HUES6 (cell line): Measurements from ENCODE around the gene EPB41L3.
A peak's percentile ranks its signal among the peaks of the same experiment; 100 is the strongest.

Source experiments
- H3K27ac ChIP-seq: 2 replicates; pipeline ENCODE4 v1.7.0; 2013; ENCODE audit warnings: low read depth, mild to moderate bottlenecking, low read length, inconsistent platforms
- H3K27me3 ChIP-seq: 2 replicates; pipeline ENCODE4 v1.6.1; 2013; ENCODE audit warnings: low read length; ENCODE audit not compliant: control insufficient read depth, insufficient read depth
- H3K36me3 ChIP-seq: 2 replicates; pipeline ENCODE4 v1.6.1; 2013; ENCODE audit warnings: low read length; ENCODE audit not compliant: control insufficient read depth, insufficient read depth
- H3K4me1 ChIP-seq: 2 replicates; pipeline ENCODE4 v1.6.1; 2013; ENCODE audit warnings: low read length; ENCODE audit not compliant: control insufficient read depth, insufficient read depth
- H3K4me3 ChIP-seq: 2 replicates; pipeline ENCODE4 v1.5.1; 2013; ENCODE audit warnings: low read depth, low read length
- H3K9ac ChIP-seq: one replicate; pipeline ENCODE4 v1.6.1; 2013; ENCODE audit warnings: mild to moderate bottlenecking, low read length
- H3K9me3 ChIP-seq: 2 replicates; pipeline ENCODE4 v1.6.1; 2013; ENCODE audit warnings: low read depth, low read length; ENCODE audit not compliant: control insufficient read depth, insufficient read depth

The EPB41L3 gene

DNA sequence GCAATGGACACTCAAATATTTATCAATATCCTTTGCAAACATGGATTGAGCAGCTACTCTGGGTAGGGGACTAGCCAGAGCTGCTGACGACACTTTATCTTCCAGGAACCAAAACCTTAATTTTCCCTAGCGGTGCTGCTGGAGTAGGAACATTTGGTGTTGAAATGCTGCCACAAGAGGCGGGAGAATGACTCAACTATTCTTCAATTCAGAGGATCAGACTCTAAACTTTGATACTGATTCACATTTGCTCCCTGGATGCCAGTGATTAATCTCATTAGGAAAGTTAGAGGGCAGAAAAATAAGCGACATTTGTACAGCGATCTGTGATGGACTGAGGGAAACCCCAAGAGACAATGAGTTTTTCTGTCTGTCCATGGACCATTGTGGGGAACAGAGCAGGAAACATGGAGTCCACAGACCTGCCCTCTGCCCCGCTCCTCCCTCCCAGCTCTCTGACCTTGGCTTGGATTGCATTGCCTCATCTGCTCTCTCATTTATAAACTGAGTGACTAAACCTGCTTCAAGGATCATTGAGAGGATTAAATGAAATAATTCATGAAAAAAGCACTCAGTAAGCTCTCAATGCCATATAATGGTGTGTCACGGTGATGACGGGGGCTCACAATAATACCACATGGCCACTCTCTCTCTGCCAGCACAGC is 12.6 kb upstream of the EPB41L3 start:
- H3K4me1 ChIP-seq, result no peaks in the 10 kb centered on the region
- H3K36me3 ChIP-seq, result no peaks in the 10 kb centered on the region
- no peak overlapping the region for H3K4me3 ChIP-seq
- H3K9ac ChIP-seq, result no peak overlapping the region
- no peaks in the 10 kb centered on the region for H3K9me3 ChIP-seq
- H3K27ac ChIP-seq, result no peak overlapping the region
- no peaks in the 10 kb centered on the region for H3K27me3 ChIP-seq

- H3K9me3 ChIP-seq, result no peaks in the 10 kb centered on the region
- H3K9ac ChIP-seq, result no peak overlapping the region
- H3K36me3 ChIP-seq, result no peaks in the 10 kb centered on the region
- no peaks in the 10 kb centered on the region for H3K4me1 ChIP-seq
- H3K27ac ChIP-seq, result no peak overlapping the region
- no peak overlapping the region for H3K4me3 ChIP-seq
- no peaks in the 10 kb centered on the region for H3K27me3 ChIP-seq
Observed at GRCh38 chr18:5554629-5555028, 10.8 kb upstream of the EPB41L3 start.

DNA sequence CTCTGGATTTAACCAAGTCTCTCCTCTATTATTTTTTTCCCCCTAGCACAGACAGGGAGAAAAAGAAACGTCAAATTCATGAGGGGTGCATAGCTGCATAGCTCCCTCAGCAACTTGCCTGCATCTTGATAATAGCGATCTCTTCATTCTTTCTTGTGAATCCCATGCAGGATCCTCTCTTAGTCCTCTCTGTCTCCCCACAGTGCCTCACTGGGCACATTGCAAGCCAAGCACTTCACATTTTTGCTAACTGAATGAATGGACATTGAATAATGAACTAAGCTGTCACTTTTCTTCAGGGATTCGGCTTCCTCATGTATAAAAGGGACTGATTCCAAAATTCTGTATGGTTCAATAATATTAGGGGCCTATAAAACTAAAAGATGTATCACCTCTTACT is 2.9 kb upstream of the EPB41L3 start:
- H3K9me3 ChIP-seq, result no peaks in the 10 kb centered on the region
- H3K9ac ChIP-seq, result no peak overlapping the region
- H3K4me3 ChIP-seq, result no peak overlapping the region
- peaks cover 5% of the 10 kb centered on the region; the same call in 1 of the 2 replicates for H3K4me1 ChIP-seq
- H3K36me3 ChIP-seq, result no peaks in the 10 kb centered on the region
- no peak overlapping the region for H3K27ac ChIP-seq
- H3K27me3 ChIP-seq, result peaks cover 15% of the 10 kb centered on the region

DNA sequence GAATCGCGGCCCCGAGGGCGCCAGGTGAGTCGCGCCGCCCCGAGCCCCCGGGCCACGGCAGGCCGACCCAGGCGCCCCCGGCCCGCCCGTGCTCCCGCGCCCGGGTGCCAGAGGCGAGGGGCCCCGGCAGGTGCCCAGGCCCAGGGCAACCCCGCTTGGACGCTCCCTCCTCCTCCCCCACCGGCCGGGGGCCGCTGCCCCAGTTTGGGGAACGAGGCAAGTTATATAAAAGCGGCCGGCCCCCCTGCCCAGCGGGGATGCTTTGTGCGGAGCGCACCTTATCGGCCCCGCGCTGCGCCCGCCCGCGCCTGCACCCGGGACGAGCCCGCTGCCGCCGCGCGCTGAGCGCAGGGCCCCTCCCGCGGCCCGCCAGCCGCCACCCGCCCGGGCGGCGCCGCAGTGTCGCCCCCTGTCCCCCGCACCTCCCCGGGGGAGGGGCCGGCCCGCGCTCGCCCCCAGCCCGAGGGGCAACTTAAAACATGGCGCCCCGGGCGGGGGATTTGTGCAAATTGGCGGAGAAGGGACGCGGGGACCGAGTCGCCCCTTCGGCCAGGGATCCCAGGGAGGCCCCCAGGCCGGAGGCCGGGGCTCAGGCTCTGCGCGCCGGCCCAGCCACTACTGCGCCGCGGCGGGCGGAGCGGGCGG is 639 bp downstream of the EPB41L3 start:
- Histone ChIP-seq H3K4me3 (peak overlapping the region; percentile 70), H3K4me1 (peaks cover 11% of the 10 kb centered on the region), H3K27ac (no peak overlapping the region), H3K9ac (peak overlapping the region; percentile 42), H3K36me3 (no peaks in the 10 kb centered on the region), H3K27me3 (peaks cover 17% of the 10 kb centered on the region), H3K9me3 (no peaks in the 10 kb centered on the region)

- Histone ChIP-seq H3K27me3 (peaks cover 17% of the 10 kb centered on the region), H3K4me1 (peaks cover 11% of the 10 kb centered on the region), H3K9ac (peak overlapping the region; percentile 42), H3K36me3 (no peaks in the 10 kb centered on the region), H3K4me3 (peak overlapping the region; percentile 70), H3K9me3 (no peaks in the 10 kb centered on the region), H3K27ac (no peak overlapping the region)
Observed at GRCh38 chr18:5542515-5543035, 1.2 kb downstream of the EPB41L3 start.

DNA sequence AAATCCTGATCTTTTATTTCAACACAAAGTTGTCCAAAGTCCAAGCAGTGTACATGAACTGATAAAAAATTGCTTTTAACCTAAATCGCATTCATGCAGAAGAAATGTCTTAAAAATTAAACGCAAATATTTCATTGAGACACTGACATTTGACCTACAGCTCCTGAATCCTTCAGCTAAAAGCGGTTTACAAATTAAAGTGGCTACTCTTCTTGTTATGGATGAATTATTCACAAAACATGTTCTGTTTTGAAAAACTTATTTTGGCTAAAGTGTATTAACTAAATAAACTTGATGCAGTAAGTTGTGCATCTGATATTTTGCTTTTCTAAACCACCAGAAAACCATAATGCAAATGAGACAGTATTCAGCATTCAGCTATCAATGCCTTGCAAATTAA is 2.2 kb downstream of the EPB41L3 start:
- no peaks in the 10 kb centered on the region for H3K36me3 ChIP-seq
- H3K4me1 ChIP-seq, result peaks cover 11% of the 10 kb centered on the region
- 0 out of 2 replicates have a peak overlapping the region, but pooled peaks have one; percentile 70 for H3K4me3 ChIP-seq
- no peak overlapping the region for H3K9ac ChIP-seq
- H3K27ac ChIP-seq, result no peak overlapping the region
- H3K9me3 ChIP-seq, result no peaks in the 10 kb centered on the region
- peaks cover 17% of the 10 kb centered on the region for H3K27me3 ChIP-seq

- Histone ChIP-seq H3K4me1 (peaks cover 11% of the 10 kb centered on the region), H3K9ac (no peak overlapping the region), H3K27me3 (peaks cover 15% of the 10 kb centered on the region), H3K4me3 (no peak overlapping the region), H3K27ac (no peak overlapping the region), H3K9me3 (no peaks in the 10 kb centered on the region), H3K36me3 (no peaks in the 10 kb centered on the region)
Observed at GRCh38 chr18:5539391-5539790, 4.4 kb downstream of the EPB41L3 start.

GRCh38 chr18:5538544-5538943 is 5.3 kb downstream of the EPB41L3 start:
- H3K9ac ChIP-seq, result no peak overlapping the region

DNA sequence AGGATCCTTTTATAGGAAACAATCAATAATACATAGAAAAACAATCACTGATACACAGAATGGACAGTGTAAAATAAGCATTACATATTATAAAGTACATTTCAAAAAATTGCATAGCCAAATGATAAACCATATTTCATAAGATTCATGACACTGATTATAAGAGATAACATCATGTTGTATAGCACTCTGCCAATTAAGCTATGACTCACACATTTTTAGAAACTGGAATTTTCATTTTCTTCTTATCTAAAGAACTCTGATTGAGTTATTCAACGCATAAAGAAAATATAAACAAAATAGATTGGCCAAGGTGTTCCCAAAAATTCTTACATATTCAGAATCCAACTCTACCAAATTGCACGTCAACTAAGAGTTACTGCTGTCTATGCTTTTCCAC is 5.9 kb downstream of the EPB41L3 start:
- no peaks in the 10 kb centered on the region for H3K36me3 ChIP-seq
- H3K4me3 ChIP-seq, result no peak overlapping the region
- H3K9ac ChIP-seq, result no peak overlapping the region
- no peaks in the 10 kb centered on the region for H3K9me3 ChIP-seq
- peaks cover 11% of the 10 kb centered on the region for H3K4me1 ChIP-seq
- H3K27me3 ChIP-seq, result peaks cover 7% of the 10 kb centered on the region
- no peak overlapping the region for H3K27ac ChIP-seq

More at GRCh38 chr18:5538544-5538943, 5.3 kb downstream of the EPB41L3 start:
- Histone ChIP-seq H3K27me3 (peaks cover 7% of the 10 kb centered on the region), H3K9me3 (no peaks in the 10 kb centered on the region), H3K4me1 (peaks cover 11% of the 10 kb centered on the region), H3K27ac (no peak overlapping the region), H3K4me3 (no peak overlapping the region), H3K36me3 (no peaks in the 10 kb centered on the region)

- no peaks in the 10 kb centered on the region; the same call in 1 of the 2 replicates for H3K4me1 ChIP-seq
- no peak overlapping the region for H3K9ac ChIP-seq
- H3K36me3 ChIP-seq, result no peaks in the 10 kb centered on the region
- H3K9me3 ChIP-seq, result no peaks in the 10 kb centered on the region
- H3K4me3 ChIP-seq, result no peak overlapping the region
- H3K27me3 ChIP-seq, result no peaks in the 10 kb centered on the region
- H3K27ac ChIP-seq, result no peak overlapping the region
Observed at GRCh38 chr18:5534845-5535244, 9.0 kb downstream of the EPB41L3 start.

- H3K27ac ChIP-seq, result no peak overlapping the region
- no peak overlapping the region for H3K4me3 ChIP-seq
- H3K27me3 ChIP-seq, result no peaks in the 10 kb centered on the region
- no peaks in the 10 kb centered on the region for H3K9me3 ChIP-seq
- H3K4me1 ChIP-seq, result no peaks in the 10 kb centered on the region
- no peaks in the 10 kb centered on the region for H3K36me3 ChIP-seq
- H3K9ac ChIP-seq, result no peak overlapping the region
Observed at GRCh38 chr18:5532066-5532465, 11.7 kb downstream of the EPB41L3 start.
